Measurements from ENCODE around the gene ATF1.
"Not testable (repeated sequence)": the region's sequence is repeated elsewhere in the genome, so short reads cannot be mapped to it uniquely, and the experiment has no call there.

Gene ATF1

GRCh38 chr12:50820177-50820576 is 56.3 kb downstream of the ATF1 start:
- Histone ChIP-seq H3K4me3 (ENCODE audit: low read depth, low read length) (no peak overlapping the region), H3K36me3 (peaks cover 30% of the 10 kb centered on the region), H3K27me3 (ENCODE audit: insufficient read depth, low read depth, severe bottlenecking) (no peaks in the 10 kb centered on the region), H3K27ac (no peak overlapping the region), H3K9me3 (ENCODE audit: severe bottlenecking) (no peaks in the 10 kb centered on the region)
- no peak for DNase-seq
- no peak for TF ChIP-seq CTCF (IDR thresholded peaks at IDR 0.05; ENCODE audit: low read depth, low read length)

- Histone ChIP-seq H3K9me3 (ENCODE audit: severe bottlenecking) (no peaks in the 10 kb centered on the region), H3K36me3 (peaks cover 14% of the 10 kb centered on the region), H3K27ac (no peak overlapping the region), H3K27me3 (ENCODE audit: insufficient read depth, low read depth, severe bottlenecking) (no peaks in the 10 kb centered on the region), H3K4me3 (ENCODE audit: low read depth, low read length) (no peak overlapping the region)
- DNase-seq, result no peak
- TF ChIP-seq CTCF (IDR thresholded peaks at IDR 0.05; ENCODE audit: low read depth, low read length), result no peak
Observed at GRCh38 chr12:50822082-50822481, 58.2 kb downstream of the ATF1 start.

DNA sequence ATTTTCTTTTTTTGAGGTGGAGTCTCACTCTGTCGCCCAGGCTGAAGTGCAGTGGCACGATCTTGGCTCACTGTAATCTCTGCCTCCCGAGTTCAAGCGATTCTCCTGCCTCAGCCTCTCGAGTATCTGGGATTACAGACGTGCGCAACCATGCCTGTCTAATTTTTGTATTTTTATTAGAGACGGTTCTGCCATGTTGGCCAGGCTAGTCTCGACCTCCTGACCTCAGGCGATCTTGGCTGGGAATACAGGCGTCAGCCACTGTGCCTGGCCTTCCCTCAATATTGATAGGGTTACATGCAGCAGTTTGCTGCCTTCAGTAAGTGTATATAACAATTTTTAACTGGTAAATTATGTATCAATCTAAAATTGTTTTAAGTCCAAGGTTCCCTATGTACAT is 59.8 kb downstream of the ATF1 start:
- H3K27me3 ChIP-seq (ENCODE audit: insufficient read depth, low read depth, severe bottlenecking); H3K27ac ChIP-seq; H3K4me3 ChIP-seq (ENCODE audit: low read depth, low read length); H3K9me3 ChIP-seq (ENCODE audit: severe bottlenecking); DNase-seq; H3K36me3 ChIP-seq: not testable (repeated sequence)

DNA sequence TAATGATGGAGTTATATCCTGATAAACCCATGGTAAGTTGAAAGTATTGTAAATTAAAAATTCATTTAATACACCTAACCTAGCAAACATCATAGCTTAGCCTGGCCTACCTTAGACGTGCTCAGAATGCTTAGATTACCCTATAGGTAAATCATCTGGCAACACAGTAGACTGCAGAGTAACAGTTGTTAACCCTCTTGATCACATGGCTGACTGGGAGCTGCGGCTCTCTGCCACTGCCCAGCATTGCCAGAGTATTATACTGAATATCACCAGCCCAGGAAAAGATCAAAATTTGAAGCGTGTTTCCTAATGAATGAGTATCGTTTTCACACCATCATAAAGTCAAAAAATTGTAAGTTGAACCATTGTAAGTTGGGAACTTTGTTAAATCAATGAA is 61.0 kb downstream of the ATF1 start:
- no peaks in the 10 kb centered on the region for H3K9me3 ChIP-seq (ENCODE audit: severe bottlenecking)
- H3K27ac ChIP-seq, result no peak overlapping the region
- H3K27me3 ChIP-seq (ENCODE audit: insufficient read depth, low read depth, severe bottlenecking), result no peaks in the 10 kb centered on the region
- no peak overlapping the region for H3K4me3 ChIP-seq (ENCODE audit: low read depth, low read length)
- TF ChIP-seq CTCF (IDR thresholded peaks at IDR 0.05; ENCODE audit: low read depth, low read length), result no peak
- no peak for DNase-seq
- no peaks in the 10 kb centered on the region for H3K36me3 ChIP-seq

DNA sequence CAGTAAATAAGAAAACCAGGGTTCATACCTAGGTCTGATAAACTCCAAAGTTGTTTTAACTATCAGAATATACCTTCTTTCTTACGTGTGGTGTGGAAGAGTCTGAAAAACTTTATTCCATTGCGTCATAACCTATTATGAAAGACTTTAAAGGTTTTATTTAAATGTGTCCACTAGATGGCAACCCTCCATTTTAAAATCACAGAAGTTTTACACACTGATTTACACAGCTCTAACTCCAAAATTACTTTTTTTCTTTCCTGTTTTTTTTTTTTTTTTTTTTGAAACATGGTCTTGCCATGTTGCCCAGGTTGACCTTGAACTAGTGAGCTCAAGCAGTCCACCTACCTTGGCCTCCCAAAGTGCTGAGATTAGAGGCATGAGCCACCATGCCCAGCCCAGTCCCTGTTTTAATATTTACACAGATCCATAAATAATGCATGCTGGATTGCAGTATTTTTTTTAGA is 61.5 kb downstream of the ATF1 start:
- no peak for TF ChIP-seq CTCF (IDR thresholded peaks at IDR 0.05; ENCODE audit: low read depth, low read length)
- Histone ChIP-seq H3K27me3 (ENCODE audit: insufficient read depth, low read depth, severe bottlenecking) (no peaks in the 10 kb centered on the region), H3K27ac (no peak overlapping the region), H3K4me3 (ENCODE audit: low read depth, low read length) (no peak overlapping the region), H3K36me3 (no peaks in the 10 kb centered on the region), H3K9me3 (ENCODE audit: severe bottlenecking) (no peaks in the 10 kb centered on the region)
- no peak for DNase-seq

DNA sequence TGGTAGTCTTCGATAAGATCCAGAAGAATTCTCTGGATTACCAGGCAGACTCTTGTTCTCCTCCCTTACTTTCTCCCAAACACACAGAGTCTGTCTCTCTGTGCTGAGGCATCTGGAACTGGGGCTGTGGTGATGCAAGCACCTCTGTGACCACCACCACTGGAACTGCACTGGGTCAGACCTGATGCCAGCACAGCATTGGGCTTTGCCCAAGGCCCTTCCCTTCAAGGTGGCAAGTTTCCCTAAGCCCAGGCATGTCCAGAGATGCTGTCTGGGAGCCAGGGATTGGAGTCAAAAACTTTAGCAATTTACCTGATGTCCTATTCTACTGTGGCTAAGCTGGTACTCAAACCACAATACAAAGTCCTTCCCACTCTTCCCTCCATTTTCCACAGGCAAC is 64.2 kb downstream of the ATF1 start:
- DNase-seq, result no peak
- H3K27me3 ChIP-seq (ENCODE audit: insufficient read depth, low read depth, severe bottlenecking), result no peaks in the 10 kb centered on the region
- no peaks in the 10 kb centered on the region for H3K36me3 ChIP-seq
- no peak overlapping the region for H3K27ac ChIP-seq
- no peak overlapping the region for H3K4me3 ChIP-seq (ENCODE audit: low read depth, low read length)
- H3K9me3 ChIP-seq (ENCODE audit: severe bottlenecking), result no peaks in the 10 kb centered on the region
- TF ChIP-seq CTCF (IDR thresholded peaks at IDR 0.05; ENCODE audit: low read depth, low read length), result no peak

Measured in WERI-Rb-1 (cell line).